ENCODE data around the gene DCAKD. TPM values are rescaled to one million over a fixed set of nuclear protein-coding genes. Genes with fewer than 3 reads are reported as not detected.
A peak's percentile ranks its signal among the peaks of the same experiment; 100 is the strongest.

Gene DCAKD
- total RNA-seq, 1 donor from 2014 or later = 91.8 TPM

DNA sequence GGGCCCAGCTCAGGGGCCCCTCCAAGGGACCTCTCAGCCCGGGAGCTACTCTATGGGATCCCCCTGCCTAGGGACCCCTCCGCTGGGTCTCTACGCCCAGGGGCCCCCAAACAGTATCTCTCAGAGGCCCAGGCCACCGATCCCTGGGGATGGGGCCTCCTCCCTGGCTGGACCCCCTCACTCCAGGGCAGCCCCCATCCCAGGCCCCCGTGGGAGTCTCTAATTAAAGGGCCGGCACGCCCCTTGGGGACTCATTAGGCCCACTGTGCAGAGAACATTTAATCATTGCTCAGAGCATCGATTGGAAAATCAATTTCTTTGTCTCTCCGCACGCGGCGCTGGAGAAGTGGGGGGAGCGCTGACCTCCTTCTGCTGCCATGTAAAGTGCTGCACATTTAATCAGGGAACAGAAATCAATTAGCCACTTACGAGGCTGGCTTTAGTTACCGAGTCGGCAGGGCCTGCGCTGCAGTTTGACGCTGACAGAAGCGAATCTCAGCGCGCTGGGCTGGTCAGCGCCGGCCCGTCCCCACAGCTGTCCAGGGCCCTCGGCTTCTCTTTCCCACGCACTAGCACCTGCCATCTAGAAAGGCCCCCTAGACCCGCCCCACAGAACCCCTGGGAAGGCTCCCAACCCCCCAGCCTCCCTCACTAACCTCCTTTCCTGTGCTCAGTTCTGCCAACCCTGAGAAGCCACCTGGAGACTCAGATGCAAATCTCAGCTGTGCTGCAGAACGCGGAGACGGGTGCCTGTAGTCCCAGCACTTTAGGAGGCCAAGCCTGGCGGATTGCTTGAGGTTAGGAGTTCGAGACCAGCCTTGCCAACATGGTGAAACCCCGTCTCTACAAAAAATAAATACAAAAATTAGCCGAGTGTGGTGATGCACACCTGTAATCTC is 63.1 kb downstream of the DCAKD start:
- no peak for DNase-seq (ENCODE audit: low read depth, low spot score)
- TF ChIP-seq CTCF (conservative IDR thresholded peaks at IDR 0.05) = no peak
- no peaks in the 10 kb centered on the region for H3K9me3 Mint-ChIP-seq
- H3K27ac Mint-ChIP-seq (ENCODE audit: unreplicated experiment) = no peak overlapping the region
- H3K36me3 Mint-ChIP-seq (ENCODE audit: low read depth) = no peaks in the 10 kb centered on the region
- peaks cover 2% of the 10 kb centered on the region for H3K27me3 Mint-ChIP-seq (ENCODE audit: low read depth)
- peaks cover 9% of the 10 kb centered on the region for H3K4me1 Mint-ChIP-seq
- H3K4me3 Mint-ChIP-seq = peak overlapping the region; percentile 65

- DNase-seq (ENCODE audit: low read depth, low spot score) = no peak
- H3K27ac Mint-ChIP-seq (ENCODE audit: unreplicated experiment) = no peak overlapping the region
- H3K36me3 Mint-ChIP-seq (ENCODE audit: low read depth) = no peaks in the 10 kb centered on the region
- H3K27me3 Mint-ChIP-seq (ENCODE audit: low read depth) = peaks cover 2% of the 10 kb centered on the region
- no peak overlapping the region for H3K4me3 Mint-ChIP-seq
- no peak for TF ChIP-seq CTCF (conservative IDR thresholded peaks at IDR 0.05)
- H3K9me3 Mint-ChIP-seq = peaks cover 2% of the 10 kb centered on the region
- peaks cover 32% of the 10 kb centered on the region for H3K4me1 Mint-ChIP-seq
Observed at GRCh38 chr17:44983563-44983962, 67.9 kb downstream of the DCAKD start.

DNA sequence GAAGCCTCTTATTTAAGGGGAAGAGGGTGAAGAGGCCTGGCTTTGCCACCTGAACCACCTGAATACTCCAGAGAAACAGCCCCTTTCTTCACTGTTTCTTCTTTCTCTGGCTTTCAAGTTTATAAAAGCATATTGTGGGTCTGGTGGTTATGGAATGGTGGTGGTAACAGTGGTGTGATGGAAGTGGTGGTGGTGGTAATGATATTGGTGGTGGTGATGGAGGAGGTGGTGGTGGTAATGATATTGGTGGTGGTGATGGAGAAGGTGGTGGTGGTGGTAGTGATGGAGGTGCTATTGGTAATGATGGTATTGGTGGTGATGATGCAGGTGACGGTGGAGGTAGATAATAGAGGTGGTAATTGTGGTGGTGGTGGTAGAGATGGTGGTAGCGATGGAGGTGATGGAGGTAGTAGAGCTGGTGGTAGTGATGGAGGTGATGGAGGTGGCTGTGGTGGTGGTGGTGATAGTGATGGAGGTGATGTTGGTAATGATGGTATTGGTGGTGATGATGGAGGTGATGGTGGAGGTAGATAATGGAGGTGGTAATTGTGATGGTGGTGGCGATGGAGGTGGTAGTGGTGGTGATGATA is 69.2 kb downstream of the DCAKD start:
- no peak overlapping the region for H3K27ac Mint-ChIP-seq (ENCODE audit: unreplicated experiment)
- peaks cover 1% of the 10 kb centered on the region for H3K27me3 Mint-ChIP-seq (ENCODE audit: low read depth)
- no peak for DNase-seq (ENCODE audit: low read depth, low spot score)
- H3K36me3 Mint-ChIP-seq (ENCODE audit: low read depth) = no peaks in the 10 kb centered on the region
- H3K9me3 Mint-ChIP-seq = peaks cover 2% of the 10 kb centered on the region
- no peak overlapping the region for H3K4me3 Mint-ChIP-seq
- TF ChIP-seq CTCF (conservative IDR thresholded peaks at IDR 0.05) = no peak
- H3K4me1 Mint-ChIP-seq = peaks cover 30% of the 10 kb centered on the region

- peaks cover 2% of the 10 kb centered on the region for H3K9me3 Mint-ChIP-seq
- DNase-seq (ENCODE audit: low read depth, low spot score) = no peak
- no peak for TF ChIP-seq CTCF (conservative IDR thresholded peaks at IDR 0.05)
- no peak overlapping the region for H3K4me3 Mint-ChIP-seq
- H3K4me1 Mint-ChIP-seq = peaks cover 28% of the 10 kb centered on the region
- H3K27ac Mint-ChIP-seq (ENCODE audit: unreplicated experiment) = no peak overlapping the region
- H3K36me3 Mint-ChIP-seq (ENCODE audit: low read depth) = no peaks in the 10 kb centered on the region
- no peaks in the 10 kb centered on the region for H3K27me3 Mint-ChIP-seq (ENCODE audit: low read depth)
Observed at GRCh38 chr17:44981221-44981968, 70.0 kb downstream of the DCAKD start.

- no peak for DNase-seq (ENCODE audit: low read depth, low spot score)
- no peak for TF ChIP-seq CTCF (conservative IDR thresholded peaks at IDR 0.05)
- Mint-ChIP-seq H3K36me3 (ENCODE audit: low read depth) (no peaks in the 10 kb centered on the region), H3K9me3 (peaks cover 2% of the 10 kb centered on the region), H3K4me3 (no peak overlapping the region), H3K27me3 (ENCODE audit: low read depth) (peaks cover 6% of the 10 kb centered on the region), H3K27ac (ENCODE audit: unreplicated experiment) (peak overlapping the region; percentile 50), H3K4me1 (peaks cover 28% of the 10 kb centered on the region)
Observed at GRCh38 chr17:44979426-44979995, 71.9 kb downstream of the DCAKD start.
